HepG2 (cell line): ENCODE measurements around the gene DIP2C. TPM values are rescaled to one million over a fixed set of nuclear protein-coding genes. Genes with fewer than 3 reads are reported as not detected.

ENCODE experiments used
- ATAC-seq: fragments of 200-7000 bp; cut with Tn5 transposase; 3 replicates; pipeline ENCODE4 v1.9.1; 2020; ENCODE audit warnings: mild to moderate bottlenecking, moderate library complexity
- BruUV-seq: library from RNA; stranded (reverse); fragments of 400-500 nt; replicated peaks from 2 replicates; lab custom pipeline; 2021; lab: Mats Ljungman, UMichigan
- CTCF ChIA-PET: fragments of 300-600 bp; formaldehyde crosslinking; extraction: SDS; loops from one replicate; lab custom pipeline; 2021; ENCODE audit warnings: low total read pairs, inconsistent platforms, low intra/inter-chr PET ratio; lab: Yijun Ruan, JAX
- POLR2A ChIA-PET: fragments of 350-600 bp; sonication (Branson Sonifier 250); formaldehyde crosslinking; loops from one replicate; lab custom pipeline; 2020; ENCODE audit warnings: antibody characterized with exemption, inconsistent platforms; lab: Yijun Ruan, JAX
- DNase-seq: peaks from one replicate; pipeline ENCODE4 v3.0.0-alpha.2; 2015; ENCODE audit warnings: low spot score
- FAIRE-seq: peaks from 3 replicates; lab custom pipeline; 2011; peaks lifted over from hg19 to GRCh38; lab: Jason Lieb, UNC
- H2AFZ ChIP-seq: one replicate; pipeline ENCODE4 v1.6.1; 2011; ENCODE audit warnings: low read length, inconsistent platforms
- H3K27ac ChIP-seq: fragments of 300-600 bp; 3 replicates; pipeline ENCODE4 v1.8.0; 2011; ENCODE audit warnings: mixed run types, mild to moderate bottlenecking, mixed read lengths, low read length, inconsistent platforms; ENCODE audit not compliant: insufficient read depth; ENCODE audit errors: extremely low read length
- H3K27me3 ChIP-seq, 2 experiments: fragments of 200-600 bp in 1 of 2; 2 replicates in 1 of 2; 3 replicates in 1 of 2; pipeline versions ENCODE4 v1.6.0 to v1.8.0; 2011; ENCODE audit warnings: low read length in 2 of 2, mild to moderate bottlenecking in 2 of 2, moderate library complexity in 2 of 2, inconsistent platforms in 1 of 2; ENCODE audit not compliant: insufficient read depth in 2 of 2, control insufficient read depth in 1 of 2
- H3K36me3 ChIP-seq, 2 experiments: fragments of 200-600 bp in 1 of 2; replicated peaks in 1 of 2; 2 replicates in 1 of 2; 3 replicates in 1 of 2; pipeline versions ENCODE4 v1.5.1 to v1.8.0; 2011; ENCODE audit warnings: low read length in 2 of 2, inconsistent platforms in 1 of 2; ENCODE audit not compliant: insufficient read depth in 2 of 2, control insufficient read depth in 1 of 2
- H3K4me1 ChIP-seq: 2 replicates; pipeline ENCODE4 v1.5.1; 2012; ENCODE audit warnings: low read length, inconsistent platforms; ENCODE audit not compliant: insufficient read depth
- H3K4me2 ChIP-seq: 2 replicates; pipeline ENCODE4 v1.6.0; 2011; ENCODE audit warnings: low read depth, low read length, inconsistent platforms
- H3K4me3 ChIP-seq, 3 experiments: fragments of 200-600 bp in 1 of 3; sonication (generic), shearing (Covaris generic) in 1 of 3; replicated peaks in 1 of 3; 2 replicates each; pipeline ENCODE4 v1.5.1; 2011 to 2016; ENCODE audit warnings: low read length in 3 of 3, inconsistent platforms in 2 of 3, low read depth in 2 of 3, mild to moderate bottlenecking in 2 of 3, control low read depth in 1 of 3, mixed read lengths in 1 of 3; ENCODE audit not compliant: insufficient read depth in 1 of 3
- H3K79me2 ChIP-seq: one replicate; pipeline ENCODE4 v1.6.1; 2011; ENCODE audit warnings: low read length, inconsistent platforms; ENCODE audit not compliant: insufficient read depth
- H3K9ac ChIP-seq: 2 replicates; pipeline ENCODE4 v1.6.0; 2011; ENCODE audit warnings: mild to moderate bottlenecking, low read depth, low read length, inconsistent platforms; ENCODE audit not compliant: insufficient read depth
- H3K9me3 ChIP-seq: 2 replicates; pipeline ENCODE4 v1.5.1; 2012; ENCODE audit warnings: mild to moderate bottlenecking, low read length
- H4K20me1 ChIP-seq: 2 replicates; pipeline ENCODE4 v1.6.0; 2011; ENCODE audit warnings: inconsistent platforms, mild to moderate bottlenecking, low read length, moderate library complexity; ENCODE audit not compliant: insufficient read depth
- HNRNPLL ChIP-seq: fragments of 200-400 bp; formaldehyde crosslinking; IDR thresholded peaks from 2 replicates; pipeline ENCODE4 v1.6.1; 2017; ENCODE audit warnings: mild to moderate bottlenecking, low read depth, low read length; ENCODE audit not compliant: poor library complexity, severe bottlenecking
- KAT7 ChIP-seq: IDR thresholded peaks from 2 replicates; pipeline ENCODE4 v1.6.1; 2018; ENCODE audit warnings: borderline replicate concordance, missing compliant biosample characterization
- KDM2A ChIP-seq: sonication (generic); formaldehyde crosslinking; IDR thresholded peaks from 2 replicates; pipeline ENCODE4 v1.4.0; 2020; ENCODE audit warnings: low read depth, missing genetic modification reagents, borderline replicate concordance
- MIER3 ChIP-seq: IDR thresholded peaks from 2 replicates; pipeline ENCODE4 v1.6.1; 2016; ENCODE audit warnings: missing compliant biosample characterization, borderline replicate concordance
- MLLT10 ChIP-seq: sonication (generic); formaldehyde crosslinking; IDR thresholded peaks from 2 replicates; pipeline ENCODE4 v1.4.0; 2020; ENCODE audit warnings: missing genetic modification reagents
- NR2F2 ChIP-seq: IDR thresholded peaks from 2 replicates; pipeline ENCODE4 v1.6.1; 2012; ENCODE audit warnings: low read depth, inconsistent platforms, borderline replicate concordance
- XRCC5 ChIP-seq: fragments of 200-400 bp; formaldehyde crosslinking; optimal IDR thresholded peaks from 2 replicates; pipeline ENCODE3; 2017; ENCODE audit warnings: mild to moderate bottlenecking, low read length
- ZC3H13 ChIP-seq: sonication (generic); formaldehyde crosslinking; IDR thresholded peaks from 2 replicates; pipeline ENCODE4 v1.8.1; 2023; ENCODE audit warnings: mild to moderate bottlenecking, missing genetic modification reagents, moderate library complexity
- ZFP82 ChIP-seq: sonication (generic); formaldehyde crosslinking; IDR thresholded peaks from 2 replicates; pipeline ENCODE4 v1.5.1; 2020; ENCODE audit warnings: mild to moderate bottlenecking, missing genetic modification reagents, borderline replicate concordance
- ZNF274 ChIP-seq: sonication (generic); formaldehyde crosslinking; IDR thresholded peaks from 2 replicates; pipeline ENCODE4 v1.5.1; 2020; ENCODE audit warnings: mild to moderate bottlenecking, missing genetic modification reagents
- ZNF333 ChIP-seq: sonication (generic); formaldehyde crosslinking; IDR thresholded peaks from 2 replicates; pipeline ENCODE4 v1.4.0; 2020; ENCODE audit warnings: mild to moderate bottlenecking, missing genetic modification reagents, borderline replicate concordance
- ZNF496 ChIP-seq: sonication (generic); formaldehyde crosslinking; IDR thresholded peaks from 2 replicates; pipeline ENCODE4 v1.8.1; 2023; ENCODE audit warnings: mild to moderate bottlenecking, moderate library complexity, missing genetic modification reagents; ENCODE audit not compliant: insufficient replicate concordance
- ZNF790 ChIP-seq: sonication (generic); formaldehyde crosslinking; IDR thresholded peaks from 2 replicates; pipeline ENCODE4 v1.8.0; 2022; ENCODE audit warnings: missing genetic modification reagents, mild to moderate bottlenecking, borderline replicate concordance
- ZSCAN30 ChIP-seq: sonication (generic); formaldehyde crosslinking; IDR thresholded peaks from 2 replicates; pipeline ENCODE4 v1.5.0; 2020; ENCODE audit warnings: mild to moderate bottlenecking, missing genetic modification reagents
- WGBS: methylation state at CpG from one replicate; pipeline ENCODE4 v1.1.6; 2017; ENCODE audit warnings: low lambda C conversion rate; 5-methylcytosine and 5-hydroxymethylcytosine counted together
- in situ Hi-C: cut with HindIII; loops from 2 replicates; pipeline ENCODE4 v1.10.0; 2017; ENCODE audit warnings: low pct_unique_long_range_greater_than_20kb; ENCODE audit not compliant: extremely low pct_ligation_motif_present
- intact Hi-C: fragments of 100-400 bp; cut with micrococcal nuclease; formaldehyde crosslinking; loops from one replicate; pipeline ENCODE4 v1.10.0; 2022; ENCODE audit not compliant: unreplicated experiment
- polyA plus RNA-seq, 8 experiments: library from polyadenylated mRNA; depleted of rRNA in 3 of 8; stranded (reverse) in 7 of 8; unstranded in 1 of 8; fragments of >200 nt; fragmentation: Illumina TruSeq in 4 of 8; extraction: Trizol in 4 of 8; gene quantifications; 2 replicates each; pipeline versions ENCODE4 v1.2.1 to v1.2.3, GENCODE V29; 2011 to 2016; ENCODE audit warnings: low read depth in 4 of 8, missing spikeins in 1 of 8, mixed read lengths in 1 of 8; ENCODE audit not compliant: insufficient read depth in 1 of 8
- total RNA-seq, 5 experiments: library from RNA; depleted of rRNA; stranded (reverse); fragments of >200 nt; fragmentation: Illumina TruSeq; extraction: Trizol; gene quantifications; 2 replicates each; pipeline ENCODE4 v1.2.3, GENCODE V29; 2016; ENCODE audit warnings: low read depth in 1 of 5
- TF ChIP-seq, protein P1 (sequence below): sonication (generic); formaldehyde crosslinking; IDR thresholded peaks from 2 replicates; pipeline ENCODE4 v1.8.0; 2022; ENCODE audit warnings: missing genetic modification reagents, low read depth, mild to moderate bottlenecking, borderline replicate concordance
- TF ChIP-seq, protein P2 (sequence below): sonication (generic); formaldehyde crosslinking; IDR thresholded peaks from 2 replicates; pipeline ENCODE4 v1.5.1; 2020; ENCODE audit warnings: missing genetic modification reagents, mild to moderate bottlenecking, borderline replicate concordance

DIP2C gene
- total and polyA plus RNA-seq, 2 of the 13 experiments (the other 11 are each of a cell fraction or from before 2014, with no cell fraction given): 2.2 to 2.7 TPM

DNA sequence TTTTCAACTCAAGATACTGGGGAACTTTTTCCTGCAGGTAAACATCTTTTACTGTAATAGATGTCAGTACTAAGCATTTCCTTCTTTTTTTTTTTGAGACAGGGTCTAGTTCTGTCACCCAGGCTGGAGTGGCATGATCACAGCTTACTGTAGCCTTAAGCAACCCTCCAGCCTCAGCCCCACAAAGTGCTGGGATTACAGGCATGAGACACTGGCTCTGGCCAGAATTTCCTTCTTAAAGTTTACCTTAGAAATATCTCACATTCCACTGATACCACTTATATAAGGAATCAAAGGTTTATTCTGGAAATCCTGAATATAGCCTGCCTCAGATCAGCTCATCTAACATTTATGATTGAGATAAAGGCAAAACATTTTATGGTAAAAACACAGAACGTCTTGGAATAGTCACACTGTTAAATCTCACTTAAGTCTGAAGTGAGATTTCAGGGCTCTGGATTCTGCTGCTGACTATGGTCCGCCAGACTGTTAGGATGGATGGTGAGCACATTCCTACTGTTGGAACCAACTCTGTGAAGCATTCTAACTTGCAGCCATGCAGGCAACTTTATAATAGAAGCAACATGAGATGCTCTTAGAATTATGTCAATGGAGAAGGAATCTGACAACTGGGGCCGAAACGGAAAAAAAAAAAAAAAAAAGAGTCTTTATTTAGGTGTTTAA is 402.3 kb downstream of the DIP2C start (continued):
- no peak for TF ChIP-seq ZSCAN30 (CRISPR knock-in tag)
- no peak for TF ChIP-seq ZNF274 (CRISPR knock-in tag)
- no peak for TF ChIP-seq ZC3H13
- no peak for TF ChIP-seq KAT7 (CRISPR knock-in tag)
- TF ChIP-seq ZNF333 (CRISPR knock-in tag): no peak

DNA sequence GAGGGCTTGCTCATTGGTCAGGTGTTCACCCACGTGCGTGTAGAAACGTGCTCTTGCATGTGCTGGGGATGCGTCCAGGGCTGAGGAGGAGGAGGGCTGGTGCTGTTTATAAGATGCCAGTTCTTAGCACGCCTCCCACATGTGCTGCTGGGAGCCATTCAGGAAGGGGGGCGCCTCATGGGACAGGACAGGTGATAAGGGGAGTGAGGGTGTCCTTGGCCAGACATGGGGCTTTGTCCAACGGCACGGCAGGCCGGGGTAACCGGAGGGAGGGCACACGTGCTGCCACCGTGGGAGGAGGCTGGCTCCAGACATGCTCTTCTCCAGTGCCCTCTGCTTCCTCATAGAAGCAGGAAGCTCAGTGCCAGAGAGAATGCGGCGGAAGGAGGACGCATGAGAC is 404.3 kb downstream of the DIP2C start:
- POLR2A ChIA-PET: no interaction called here
- CTCF ChIA-PET: no interaction called here

DNA sequence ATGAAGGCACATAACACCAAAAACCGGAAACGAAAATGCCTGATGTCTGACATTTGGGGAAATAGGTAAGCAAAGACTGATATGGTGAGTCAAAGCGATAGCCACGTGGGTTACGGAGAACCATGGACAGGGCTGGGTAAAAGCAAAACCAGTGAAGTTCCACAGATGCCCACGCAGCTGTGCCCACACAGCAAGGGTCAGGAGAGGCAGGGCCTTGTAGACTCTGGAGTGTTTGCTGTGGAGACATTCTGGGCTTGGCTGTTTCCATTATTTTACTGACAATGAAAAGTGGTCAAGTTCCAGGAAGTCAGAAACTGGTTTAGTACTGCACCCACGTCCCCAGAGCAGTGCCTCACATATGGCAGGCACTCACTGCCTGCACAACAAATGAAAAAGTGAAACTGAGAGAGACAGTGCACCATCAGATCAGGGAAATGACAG is 405.5 kb downstream of the DIP2C start:
- intact Hi-C loops: no loop called here
- H3K4me2 ChIP-seq: no peak overlapping the region
- in situ Hi-C loops: no loop called here
- H3K4me3 ChIP-seq: no peak overlapping the region
- H3K79me2 ChIP-seq: no peaks in the 10 kb centered on the region
- no peaks in the 10 kb centered on the region for H3K4me1 ChIP-seq
- no TSS peak for BruUV-seq
- 0 out of 5 replicates have a peak, but pooled peaks cover 3 to 21% of the 10 kb centered on the region in 2 experiments for H3K36me3 ChIP-seq
- H3K9me3 ChIP-seq: no peaks in the 10 kb centered on the region
- FAIRE-seq (no peak), ATAC-seq (no peak), DNase-seq (no peak)
- H3K9ac ChIP-seq: no peak overlapping the region
- H2AFZ ChIP-seq: no peak overlapping the region
- H3K27me3 ChIP-seq: no peaks in the 10 kb centered on the region
- ChIA-PET CTCF (no interaction called here), POLR2A (no interaction called here)
- H4K20me1 ChIP-seq: no peaks in the 10 kb centered on the region
- no peak overlapping the region for H3K27ac ChIP-seq
- 90% methylated on average over 7 of the region's 7 CpGs for WGBS
- TF ChIP-seq ZNF790 (no peak), ZNF496 (CRISPR knock-in tag) (no peak), ZFP82 (CRISPR knock-in tag) (no peak), NR2F2 (no peak), MIER3 (no peak), HNRNPLL (no peak), XRCC5 (no peak)
- TF ChIP-seq, protein P1, sequence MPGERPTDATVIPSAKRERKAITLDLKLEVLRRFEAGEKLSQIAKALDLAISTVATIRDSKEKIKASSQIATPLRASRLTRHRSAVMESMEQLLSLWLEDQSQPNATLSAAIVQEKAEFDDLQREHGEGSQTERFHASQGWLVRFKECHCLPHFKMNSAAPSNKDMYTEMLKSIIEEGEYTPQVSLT (CRISPR knock-in tag): no peak
- TF ChIP-seq, protein P2, sequence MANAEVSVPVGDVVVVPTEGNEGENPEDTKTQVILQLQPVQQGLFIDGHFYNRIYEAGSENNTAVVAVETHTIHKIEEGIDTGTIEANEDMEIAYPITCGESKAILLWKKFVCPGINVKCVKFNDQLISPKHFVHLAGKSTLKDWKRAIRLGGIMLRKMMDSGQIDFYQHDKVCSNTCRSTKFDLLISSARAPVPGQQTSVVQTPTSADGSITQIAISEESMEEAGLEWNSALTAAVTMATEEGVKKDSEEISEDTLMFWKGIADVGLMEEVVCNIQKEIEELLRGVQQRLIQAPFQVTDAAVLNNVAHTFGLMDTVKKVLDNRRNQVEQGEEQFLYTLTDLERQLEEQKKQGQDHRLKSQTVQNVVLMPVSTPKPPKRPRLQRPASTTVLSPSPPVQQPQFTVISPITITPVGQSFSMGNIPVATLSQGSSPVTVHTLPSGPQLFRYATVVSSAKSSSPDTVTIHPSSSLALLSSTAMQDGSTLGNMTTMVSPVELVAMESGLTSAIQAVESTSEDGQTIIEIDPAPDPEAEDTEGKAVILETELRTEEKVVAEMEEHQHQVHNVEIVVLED (CRISPR knock-in tag): no peak

More for the DNA sequence above, 404.3 kb downstream of the DIP2C start:
- Histone ChIP-seq H3K4me1 (no peaks in the 10 kb centered on the region), H3K79me2 (no peaks in the 10 kb centered on the region), H3K27me3 (no peaks in the 10 kb centered on the region), H3K9ac (no peak overlapping the region), H3K9me3 (no peaks in the 10 kb centered on the region), H3K36me3 (0 out of 5 replicates have a peak, but pooled peaks cover 3 to 15% of the 10 kb centered on the region in 2 experiments), H3K4me3 (no peak overlapping the region), H2AFZ (no peak overlapping the region), H4K20me1 (no peaks in the 10 kb centered on the region), H3K27ac (no peak overlapping the region)
- DNase-seq (no peak), ATAC-seq (no peak)
- intact Hi-C loops: no loop called here
- BruUV-seq: no TSS peak
- TF ChIP-seq MLLT10 (CRISPR knock-in tag) (no peak), KDM2A (CRISPR knock-in tag) (no peak)
- TF ChIP-seq, all 625 proteins: peak for 0
- in situ Hi-C loops: no loop called here
- FAIRE-seq: no peak
- WGBS: 96% methylated on average over 11 of the region's 15 CpGs
- H3K4me2 ChIP-seq: no peak overlapping the region
